Measurements from ENCODE around the gene BCAR3.

Gene BCAR3

DNA sequence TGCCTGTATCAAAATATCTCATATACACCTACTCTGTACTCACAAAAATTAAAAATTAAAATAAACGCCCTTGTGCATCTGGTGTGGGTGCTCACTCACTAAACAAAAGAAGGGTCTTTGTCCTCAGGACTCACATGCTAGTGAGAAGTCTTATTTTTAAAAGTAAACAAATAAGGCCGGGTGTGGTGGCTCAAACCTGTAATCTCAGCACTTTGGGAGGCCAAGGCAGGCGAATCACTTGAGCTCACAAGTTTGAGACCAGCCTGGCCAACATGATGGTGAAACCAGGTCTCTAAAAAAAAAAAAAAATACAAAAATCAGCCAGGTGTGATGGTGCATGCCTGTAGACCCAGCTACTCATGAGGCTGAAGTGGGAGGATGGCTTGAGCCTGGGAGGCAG, 51.5 kb downstream of the BCAR3 start:
- TF ChIP-seq, protein P1, sequence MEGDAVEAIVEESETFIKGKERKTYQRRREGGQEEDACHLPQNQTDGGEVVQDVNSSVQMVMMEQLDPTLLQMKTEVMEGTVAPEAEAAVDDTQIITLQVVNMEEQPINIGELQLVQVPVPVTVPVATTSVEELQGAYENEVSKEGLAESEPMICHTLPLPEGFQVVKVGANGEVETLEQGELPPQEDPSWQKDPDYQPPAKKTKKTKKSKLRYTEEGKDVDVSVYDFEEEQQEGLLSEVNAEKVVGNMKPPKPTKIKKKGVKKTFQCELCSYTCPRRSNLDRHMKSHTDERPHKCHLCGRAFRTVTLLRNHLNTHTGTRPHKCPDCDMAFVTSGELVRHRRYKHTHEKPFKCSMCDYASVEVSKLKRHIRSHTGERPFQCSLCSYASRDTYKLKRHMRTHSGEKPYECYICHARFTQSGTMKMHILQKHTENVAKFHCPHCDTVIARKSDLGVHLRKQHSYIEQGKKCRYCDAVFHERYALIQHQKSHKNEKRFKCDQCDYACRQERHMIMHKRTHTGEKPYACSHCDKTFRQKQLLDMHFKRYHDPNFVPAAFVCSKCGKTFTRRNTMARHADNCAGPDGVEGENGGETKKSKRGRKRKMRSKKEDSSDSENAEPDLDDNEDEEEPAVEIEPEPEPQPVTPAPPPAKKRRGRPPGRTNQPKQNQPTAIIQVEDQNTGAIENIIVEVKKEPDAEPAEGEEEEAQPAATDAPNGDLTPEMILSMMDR (IDR thresholded peaks at IDR 0.05) = no peak
- no peak for TF ChIP-seq ZFX (IDR thresholded peaks at IDR 0.05; ENCODE audit: borderline replicate concordance)
- H3K27ac ChIP-seq = no peak overlapping the region

DNA sequence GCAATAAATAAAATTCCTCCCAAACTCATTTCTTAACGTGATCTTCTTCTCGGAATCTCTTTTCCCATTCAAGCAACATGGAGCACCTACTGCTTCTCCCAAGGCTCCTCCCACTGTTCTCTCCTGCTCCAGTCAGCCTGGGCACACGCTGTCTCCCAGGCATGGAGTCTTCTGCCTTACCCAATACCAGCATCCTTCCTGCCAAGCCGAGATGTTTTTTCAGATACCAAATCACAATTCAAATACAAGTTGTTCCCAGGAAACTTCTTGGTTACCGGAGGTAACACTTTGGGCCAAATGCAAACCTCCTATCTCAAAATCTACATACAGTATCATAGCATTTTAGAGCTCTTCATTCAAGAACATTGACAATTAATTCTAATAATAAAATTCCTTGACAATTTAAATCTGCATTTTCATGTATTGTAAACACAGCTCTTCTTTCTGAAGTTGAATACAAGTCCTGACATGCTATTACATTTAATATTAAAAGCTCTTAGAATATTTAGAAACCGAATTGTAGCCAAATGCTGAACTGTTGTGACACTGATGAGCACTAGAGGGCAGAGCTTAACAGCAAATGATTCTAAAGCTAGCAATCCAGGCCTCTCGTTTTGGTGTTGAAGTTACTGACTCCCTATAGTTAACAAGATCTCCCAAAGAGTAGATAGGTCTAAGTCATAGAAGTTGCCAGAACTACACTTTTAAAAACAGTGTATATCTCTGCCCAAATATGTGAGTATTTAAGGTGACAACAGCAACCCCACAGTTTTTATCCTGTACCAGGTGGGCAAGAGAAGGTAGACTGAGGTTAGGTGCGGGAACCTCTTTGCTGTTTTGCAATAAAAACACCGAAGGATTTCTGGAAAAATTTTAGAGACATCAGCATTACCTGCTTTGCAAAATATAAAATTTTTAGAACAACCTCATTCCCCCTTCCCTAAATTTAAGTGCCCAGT, 52.3 kb downstream of the BCAR3 start:
- TF ChIP-seq, protein P1 (IDR thresholded peaks at IDR 0.05) = peak; percentile 85
- no peak for TF ChIP-seq ZFX (IDR thresholded peaks at IDR 0.05; ENCODE audit: borderline replicate concordance)
- H3K27ac ChIP-seq = no peak overlapping the region

DNA sequence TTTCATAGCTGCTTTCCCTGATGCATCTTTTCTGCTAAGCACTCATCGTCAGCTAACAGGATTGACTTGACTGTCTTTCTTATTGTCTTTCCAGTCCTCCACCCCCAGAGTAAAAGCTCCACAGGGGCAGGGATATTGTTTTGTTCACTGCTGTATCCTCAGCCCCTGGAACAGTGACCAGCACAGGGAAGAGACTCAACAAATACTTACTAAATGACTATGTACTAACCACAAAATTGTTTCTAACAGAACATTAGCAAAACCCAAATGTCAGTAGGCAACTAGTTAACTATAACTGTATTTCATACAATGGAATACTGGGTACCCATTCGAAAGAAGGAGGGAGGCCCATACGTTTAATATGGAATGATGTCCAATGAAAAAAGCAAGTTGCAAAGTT, 53.0 kb downstream of the BCAR3 start:
- no peak overlapping the region for H3K27ac ChIP-seq
- TF ChIP-seq ZFX (IDR thresholded peaks at IDR 0.05; ENCODE audit: borderline replicate concordance) = no peak
- TF ChIP-seq, protein P1 (IDR thresholded peaks at IDR 0.05) = no peak

DNA sequence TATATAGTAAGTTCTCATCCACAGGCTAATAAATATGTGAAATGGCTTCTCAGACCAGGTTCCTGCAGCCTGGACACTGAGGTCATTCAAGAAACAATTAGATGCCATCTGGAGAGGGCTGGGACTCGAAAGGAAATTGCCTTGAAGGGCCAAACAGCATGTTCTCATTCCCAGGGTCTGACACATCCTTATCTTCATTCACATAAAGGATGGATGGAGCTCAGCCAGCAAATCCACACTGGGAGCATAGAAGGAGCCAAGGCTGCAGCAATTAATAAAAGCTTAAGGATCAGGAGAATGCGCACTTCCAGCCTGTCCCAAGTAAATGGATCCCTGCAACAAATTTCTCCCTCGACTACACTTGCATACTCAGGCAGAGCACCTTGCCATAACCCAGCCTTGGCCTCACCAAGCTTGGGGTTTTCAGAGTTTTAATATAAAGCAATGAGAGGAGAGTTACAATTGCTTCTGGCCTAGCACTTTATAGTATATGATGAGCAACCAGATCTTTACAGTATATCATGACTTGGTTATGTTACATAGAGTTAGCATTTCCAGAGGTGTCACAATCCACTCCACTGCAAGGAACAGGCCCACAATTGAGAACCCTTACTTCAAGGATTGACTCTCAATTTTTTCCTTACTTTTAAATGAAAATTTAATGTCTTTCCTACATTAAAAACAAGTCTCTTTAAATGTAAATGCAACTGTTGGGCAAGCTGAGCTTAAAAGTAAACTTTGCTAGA, 55.9 kb downstream of the BCAR3 start:
- H3K27ac ChIP-seq = no peak overlapping the region
- TF ChIP-seq, protein P1 (IDR thresholded peaks at IDR 0.05) = no peak
- no peak for TF ChIP-seq ZFX (IDR thresholded peaks at IDR 0.05; ENCODE audit: borderline replicate concordance)

DNA sequence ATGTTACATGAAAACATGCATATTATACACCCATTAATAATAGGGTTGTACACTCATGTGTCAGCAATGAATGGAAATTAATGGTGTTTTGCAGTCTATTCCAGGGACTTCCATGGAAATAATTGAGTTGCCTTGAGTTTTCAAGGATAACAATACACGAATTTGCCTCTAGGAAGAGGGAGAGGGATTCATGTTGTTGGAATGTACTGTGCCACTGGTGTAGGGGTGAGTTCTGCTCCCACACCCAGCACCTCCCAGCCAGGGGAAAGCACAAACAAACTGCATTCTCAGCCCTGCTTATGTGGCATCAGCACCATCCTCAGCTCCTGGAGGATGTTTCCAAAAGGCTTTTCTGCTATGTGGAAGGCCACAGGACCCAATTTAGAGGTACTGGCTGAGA, 57.8 kb downstream of the BCAR3 start:
- no peak overlapping the region for H3K27ac ChIP-seq
- TF ChIP-seq, protein P1 (IDR thresholded peaks at IDR 0.05) = no peak
- no peak for TF ChIP-seq ZFX (IDR thresholded peaks at IDR 0.05; ENCODE audit: borderline replicate concordance)

DNA sequence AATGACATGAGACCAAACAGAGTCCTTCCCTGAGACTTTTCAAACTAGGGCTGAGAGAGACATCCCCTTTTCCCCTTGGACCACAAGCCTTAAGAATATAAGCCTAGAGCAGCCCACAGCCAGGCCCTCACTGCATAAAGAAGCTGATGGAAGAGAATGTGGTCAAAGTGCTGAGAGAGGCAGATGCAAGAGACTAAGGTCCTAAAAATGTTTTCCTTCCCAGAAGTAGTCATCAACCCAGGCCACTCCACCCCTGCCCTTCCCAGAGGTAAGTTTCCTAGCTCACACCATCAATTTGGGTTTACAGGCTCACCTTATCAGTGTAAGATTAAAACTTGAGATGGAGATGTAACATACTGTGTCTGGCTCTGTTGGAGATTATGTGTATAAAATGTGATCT, 58.2 kb downstream of the BCAR3 start:
- TF ChIP-seq, protein P1 (IDR thresholded peaks at IDR 0.05) = no peak
- TF ChIP-seq ZFX (IDR thresholded peaks at IDR 0.05; ENCODE audit: borderline replicate concordance) = no peak
- no peak overlapping the region for H3K27ac ChIP-seq

DNA sequence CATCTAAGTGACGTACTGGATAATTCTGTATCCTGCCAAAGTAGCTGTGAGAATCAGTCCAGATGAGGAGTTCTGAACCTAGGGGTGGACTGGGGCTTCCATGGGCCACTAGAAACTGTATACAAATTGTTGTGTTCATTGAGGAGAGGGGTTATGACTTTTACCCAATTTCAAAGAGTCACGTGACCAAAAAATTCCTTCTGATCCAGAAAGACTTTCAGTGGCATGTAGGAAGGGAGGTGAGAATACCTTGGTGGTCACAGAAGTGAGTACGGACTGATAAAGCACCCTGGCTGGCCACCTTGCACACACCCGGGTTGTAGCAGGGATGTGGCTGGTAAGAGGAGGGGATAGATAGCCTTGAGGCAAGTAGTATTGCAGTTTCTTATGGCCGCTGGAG, 60.4 kb downstream of the BCAR3 start:
- peak overlapping the region; percentile 85 for H3K27ac ChIP-seq
- no peak for TF ChIP-seq ZFX (IDR thresholded peaks at IDR 0.05; ENCODE audit: borderline replicate concordance)
- TF ChIP-seq, protein P1 (IDR thresholded peaks at IDR 0.05) = no peak

All from 22Rv1 (cell line).